GM12878 (cell line): ENCODE data around the gene MAP3K5. TPM values are rescaled to one million over a fixed set of nuclear protein-coding genes. Genes with fewer than 3 reads are reported as not detected.

ENCODE experiments used
- ATAC-seq: fragments of 200-7000 bp; cut with Tn5 transposase; 3 replicates; pipeline ENCODE4 v1.9.1; 2020; ENCODE audit warnings: mild to moderate bottlenecking, moderate library complexity
- BruUV-seq: library from RNA; stranded (reverse); fragments of 400-500 nt; replicated peaks from 2 replicates; lab custom pipeline; 2021; lab: Mats Ljungman, UMichigan
- CTCF ChIA-PET: fragments of 300-600 bp; sonication (Branson Sonifier 250); formaldehyde crosslinking; extraction: SDS; loops from one replicate; lab custom pipeline; 2021; ENCODE audit warnings: inconsistent platforms; lab: Yijun Ruan, JAX
- POLR2A ChIA-PET: fragments of 350-600 bp; formaldehyde crosslinking; extraction: SDS; loops from one replicate; lab custom pipeline; 2021; ENCODE audit warnings: inconsistent platforms; lab: Charles Lee
- RAD21 ChIA-PET: fragments of 300-600 bp; sonication (Branson Sonifier 250); formaldehyde crosslinking; loops from one replicate; lab custom pipeline; 2023; ENCODE audit warnings: antibody characterized with exemption; ENCODE audit not compliant: unreplicated experiment; lab: Charles Lee
- SMC1A ChIA-PET: fragments of 300-600 bp; sonication (Branson Sonifier 250); formaldehyde crosslinking; loops from one replicate; lab custom pipeline; 2023; ENCODE audit not compliant: unreplicated experiment, uncharacterized antibody; lab: Charles Lee
- DNase-seq: peaks from one replicate; pipeline ENCODE4 v3.0.0-alpha.2; 2011; ENCODE audit warnings: low read depth, low spot score
- FAIRE-seq: peaks from 3 replicates; lab custom pipeline; 2011; peaks lifted over from hg19 to GRCh38; lab: Jason Lieb, UNC
- H2AFZ ChIP-seq: 2 replicates; pipeline ENCODE4 v1.6.0; 2011; ENCODE audit warnings: low read depth, low read length, control low read depth; ENCODE audit not compliant: control insufficient read depth
- H3K27ac ChIP-seq: 2 replicates; pipeline ENCODE4 v1.5.1; 2011; ENCODE audit warnings: control low read depth; ENCODE audit not compliant: control insufficient read depth, insufficient read depth
- H3K27me3 ChIP-seq, 2 experiments: replicated peaks in 1 of 2; 2 replicates each; pipeline versions ENCODE4 v1.6.0 to v1.6.1; 2011; ENCODE audit warnings: low read length in 1 of 2; ENCODE audit not compliant: control insufficient read depth in 2 of 2, insufficient read depth in 2 of 2
- H3K36me3 ChIP-seq, 2 experiments: 2 replicates each; pipeline ENCODE4 v1.5.1; 2011; ENCODE audit warnings: low read length in 1 of 2; ENCODE audit not compliant: control insufficient read depth in 2 of 2, insufficient read depth in 2 of 2
- H3K4me1 ChIP-seq: 2 replicates; pipeline ENCODE4 v1.6.1; 2011; ENCODE audit warnings: mild to moderate bottlenecking, low read length, moderate library complexity, mixed read lengths; ENCODE audit not compliant: control insufficient read depth, insufficient read depth
- H3K4me2 ChIP-seq: 2 replicates; pipeline ENCODE4 v1.6.0; 2011; ENCODE audit warnings: control low read depth; ENCODE audit not compliant: control insufficient read depth, insufficient read depth
- H3K4me3 ChIP-seq: fragments of 200-600 bp; sonication (generic); 2 replicates; pipeline ENCODE4 v1.5.1; 2016
- H3K79me2 ChIP-seq: 2 replicates; pipeline ENCODE4 v1.6.0; 2011; ENCODE audit warnings: low read length; ENCODE audit not compliant: control insufficient read depth, insufficient read depth
- H3K9ac ChIP-seq: 2 replicates; pipeline ENCODE4 v1.8.0; 2011; ENCODE audit warnings: low read length, control low read depth, mixed read lengths; ENCODE audit not compliant: control insufficient read depth, insufficient read depth
- H3K9me3 ChIP-seq: replicated peaks from 3 replicates; pipeline ENCODE4 v1.5.1; 2011; ENCODE audit warnings: mild to moderate bottlenecking, low read length; ENCODE audit not compliant: control insufficient read depth, insufficient read depth
- H4K20me1 ChIP-seq: 2 replicates; pipeline ENCODE4 v1.6.0; 2011; ENCODE audit not compliant: control insufficient read depth, insufficient read depth
- CBX5 ChIP-seq: sonication (generic); IDR thresholded peaks from 2 replicates; pipeline ENCODE4 v1.6.1; 2016; ENCODE audit warnings: low read depth, moderate library complexity, mild to moderate bottlenecking, inconsistent platforms
- FOXK2 ChIP-seq: fragments of 450-650 bp; IDR thresholded peaks from 2 replicates; pipeline ENCODE4 v1.6.1; 2017; ENCODE audit warnings: mild to moderate bottlenecking, moderate library complexity
- FOXM1 ChIP-seq: IDR thresholded peaks from 2 replicates; pipeline ENCODE4 v1.6.1; 2012; ENCODE audit warnings: low read depth, mild to moderate bottlenecking, inconsistent platforms, low read length, moderate library complexity
- RBBP5 ChIP-seq: fragments of 200-600 bp; sonication (generic); conservative IDR thresholded peaks from 2 replicates; pipeline ENCODE4 v1.6.1; 2016
- SMC3 ChIP-seq: IDR thresholded peaks from 2 replicates; pipeline ENCODE4 v1.6.1; 2011; ENCODE audit warnings: low read length, improper control_type of control experiment, borderline replicate concordance
- SREBF1 ChIP-seq: IDR thresholded peaks from 2 replicates; pipeline ENCODE4 v1.6.1; 2012; ENCODE audit warnings: mild to moderate bottlenecking, low read length
- TARDBP ChIP-seq: IDR thresholded peaks from 2 replicates; pipeline ENCODE4 v1.6.1; 2016; ENCODE audit warnings: borderline replicate concordance
- WGBS: methylation state at CpG from one replicate; pipeline ENCODE4 v1.1.6; 2016; ENCODE audit warnings: low lambda C conversion rate; ENCODE audit not compliant: insufficient replicate concordance, insufficient coverage; ENCODE audit errors: missing lambda C conversion rate; 5-methylcytosine and 5-hydroxymethylcytosine counted together
- in situ Hi-C: fragments of 300-500 bp; cut with MboI; formaldehyde crosslinking; loops from 9 replicates; pipeline ENCODE4 v1.14.3; 2018; ENCODE audit warnings: mixed read lengths
- intact Hi-C: fragments of 100-400 bp; cut with micrococcal nuclease; formaldehyde crosslinking; loops from one replicate; pipeline ENCODE4 v1.14.2; 2022; ENCODE audit not compliant: unreplicated experiment
- polyA plus RNA-seq, 11 experiments: library from polyadenylated mRNA; depleted of rRNA in 4 of 11; unstranded in 6 of 11; stranded (reverse) in 5 of 11; fragments of >200 nt; fragmentation: Nextera tagmentation in 4 of 11; fragmentation: Illumina TruSeq in 1 of 11; extraction: Ambion mirVana in 4 of 11; extraction: Trizol in 1 of 11; gene quantifications; 1 replicate in 1 of 11; 2 replicates in 10 of 11; pipeline versions ENCODE4 v1.2.1 to v1.2.3, GENCODE V29; 2011 to 2016; ENCODE audit warnings: inconsistent platforms in 2 of 11, missing spikeins in 2 of 11, low read depth in 1 of 11
- total RNA-seq, 4 experiments: library from RNA; depleted of rRNA in 3 of 4; stranded (reverse); fragments of >200 nt in 3 of 4; fragmentation: Illumina TruSeq in 1 of 4; extraction: Trizol in 1 of 4; gene quantifications; 2 replicates each; pipeline versions ENCODE4 v1.2.1 to v1.2.3, GENCODE V29; 2013 to 2021
- TF ChIP-seq, protein P1 (sequence below): fragments of 450-650 bp; formaldehyde crosslinking; IDR thresholded peaks from 2 replicates; pipeline ENCODE4 v1.4.0; 2022; ENCODE audit warnings: mild to moderate bottlenecking, moderate library complexity
- TF ChIP-seq, protein P2 (sequence below): fragments of 450-650 bp; conservative IDR thresholded peaks from 2 replicates; pipeline ENCODE4 v1.6.1; 2017; ENCODE audit warnings: mild to moderate bottlenecking, moderate library complexity
- TF ChIP-seq, protein P3 (sequence below): fragments of 450-650 bp; IDR thresholded peaks from 2 replicates; pipeline ENCODE4 v1.6.1; 2017; ENCODE audit warnings: mild to moderate bottlenecking, moderate library complexity

The MAP3K5 gene
- total and polyA plus RNA-seq, 10 of the 15 experiments (the other 5 are each of a cell fraction or from before 2014, with no cell fraction given), result 5.4 to 34.3 (median 26.4) TPM

DNA sequence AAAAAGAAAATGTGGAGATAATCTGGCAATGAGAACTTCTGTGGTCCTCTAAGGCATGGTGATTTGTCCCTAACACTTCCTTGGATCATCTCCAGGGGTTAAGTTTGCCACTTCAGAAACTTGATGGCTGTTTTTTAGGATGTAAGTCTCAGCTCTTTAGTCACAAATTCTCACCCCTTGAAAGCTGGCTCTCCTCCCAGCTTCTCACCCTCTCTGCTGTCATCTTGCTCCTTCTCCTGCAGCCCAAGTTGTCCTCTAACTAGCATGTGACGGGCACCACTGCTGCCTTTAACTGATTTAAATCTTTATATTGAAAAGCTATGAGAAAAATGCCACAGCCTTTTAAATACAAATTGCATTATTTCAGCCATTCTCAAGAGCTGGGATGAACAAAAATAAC lies 107.8 kb downstream of the MAP3K5 start:
- Histone ChIP-seq H3K36me3 (peaks cover 2 to 19% of the 10 kb centered on the region in 2 experiments), H3K27me3 (no peaks in the 10 kb centered on the region), H3K4me1 (no peaks in the 10 kb centered on the region), H3K9ac (no peak overlapping the region), H2AFZ (no peak overlapping the region), H4K20me1 (no peaks in the 10 kb centered on the region), H3K79me2 (peaks cover 8% of the 10 kb centered on the region), H3K9me3 (no peaks in the 10 kb centered on the region; the same call in 2 of the 3 replicates), H3K4me3 (no peak overlapping the region), H3K27ac (no peak overlapping the region), H3K4me2 (no peak overlapping the region)
- POLR2A ChIA-PET, result interaction anchor here (1.0 kb wide), 1 partner anchor 47 kb away, joined by 3 read pairs; no protein-coding TSS in a partner anchor
- FAIRE-seq, result no peak
- in situ Hi-C loops (no loop called here), intact Hi-C loops (no loop called here)
- 96% methylated on average over 1 of the region's 1 CpG for WGBS
- ATAC-seq, result no peak
- RAD21 ChIA-PET, result interaction anchor here (1.4 to 1.7 kb wide), 2 partner anchors 40 to 108 kb away, joined by 4 to 5 read pairs; partner anchors contain the start of gene MAP3K5
- no TSS peak for BruUV-seq
- CTCF ChIA-PET, result interaction anchor here (1.5 to 9.8 kb wide), 2 partner anchors 40 to 108 kb away, joined by 8 to 48 read pairs; partner anchors contain the start of gene MAP3K5
- no peak for TF ChIP-seq RBBP5
- no peak for TF ChIP-seq SREBF1
- TF ChIP-seq, protein P1, sequence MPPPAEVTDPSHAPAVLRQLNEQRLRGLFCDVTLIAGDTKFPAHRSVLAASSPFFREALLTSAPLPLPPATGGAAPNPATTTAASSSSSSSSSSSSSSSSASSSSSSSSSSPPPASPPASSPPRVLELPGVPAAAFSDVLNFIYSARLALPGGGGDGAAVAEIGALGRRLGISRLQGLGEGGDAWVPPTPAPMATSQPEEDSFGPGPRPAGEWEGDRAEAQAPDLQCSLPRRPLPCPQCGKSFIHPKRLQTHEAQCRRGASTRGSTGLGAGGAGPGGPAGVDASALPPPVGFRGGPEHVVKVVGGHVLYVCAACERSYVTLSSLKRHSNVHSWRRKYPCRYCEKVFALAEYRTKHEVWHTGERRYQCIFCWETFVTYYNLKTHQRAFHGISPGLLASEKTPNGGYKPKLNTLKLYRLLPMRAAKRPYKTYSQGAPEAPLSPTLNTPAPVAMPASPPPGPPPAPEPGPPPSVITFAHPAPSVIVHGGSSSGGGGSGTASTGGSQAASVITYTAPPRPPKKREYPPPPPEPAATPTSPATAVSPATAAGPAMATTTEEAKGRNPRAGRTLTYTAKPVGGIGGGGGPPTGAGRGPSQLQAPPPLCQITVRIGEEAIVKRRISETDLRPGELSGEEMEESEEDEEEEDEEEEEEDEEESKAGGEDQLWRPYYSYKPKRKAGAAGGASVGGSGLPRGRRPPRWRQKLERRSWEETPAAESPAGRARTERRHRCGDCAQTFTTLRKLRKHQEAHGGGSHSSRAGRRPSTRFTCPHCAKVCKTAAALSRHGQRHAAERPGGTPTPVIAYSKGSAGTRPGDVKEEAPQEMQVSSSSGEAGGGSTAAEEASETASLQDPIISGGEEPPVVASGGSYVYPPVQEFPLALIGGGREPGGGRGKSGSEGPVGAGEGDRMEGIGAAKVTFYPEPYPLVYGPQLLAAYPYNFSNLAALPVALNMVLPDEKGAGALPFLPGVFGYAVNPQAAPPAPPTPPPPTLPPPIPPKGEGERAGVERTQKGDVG (CRISPR knock-in tag), result no peak
- TF ChIP-seq, protein P2, sequence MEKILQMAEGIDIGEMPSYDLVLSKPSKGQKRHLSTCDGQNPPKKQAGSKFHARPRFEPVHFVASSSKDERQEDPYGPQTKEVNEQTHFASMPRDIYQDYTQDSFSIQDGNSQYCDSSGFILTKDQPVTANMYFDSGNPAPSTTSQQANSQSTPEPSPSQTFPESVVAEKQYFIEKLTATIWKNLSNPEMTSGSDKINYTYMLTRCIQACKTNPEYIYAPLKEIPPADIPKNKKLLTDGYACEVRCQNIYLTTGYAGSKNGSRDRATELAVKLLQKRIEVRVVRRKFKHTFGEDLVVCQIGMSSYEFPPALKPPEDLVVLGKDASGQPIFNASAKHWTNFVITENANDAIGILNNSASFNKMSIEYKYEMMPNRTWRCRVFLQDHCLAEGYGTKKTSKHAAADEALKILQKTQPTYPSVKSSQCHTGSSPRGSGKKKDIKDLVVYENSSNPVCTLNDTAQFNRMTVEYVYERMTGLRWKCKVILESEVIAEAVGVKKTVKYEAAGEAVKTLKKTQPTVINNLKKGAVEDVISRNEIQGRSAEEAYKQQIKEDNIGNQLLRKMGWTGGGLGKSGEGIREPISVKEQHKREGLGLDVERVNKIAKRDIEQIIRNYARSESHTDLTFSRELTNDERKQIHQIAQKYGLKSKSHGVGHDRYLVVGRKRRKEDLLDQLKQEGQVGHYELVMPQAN, result no peak
- TF ChIP-seq FOXK2, result no peak
- TF ChIP-seq CBX5, result no peak
- no peak for TF ChIP-seq FOXM1
- TF ChIP-seq, protein P3, sequence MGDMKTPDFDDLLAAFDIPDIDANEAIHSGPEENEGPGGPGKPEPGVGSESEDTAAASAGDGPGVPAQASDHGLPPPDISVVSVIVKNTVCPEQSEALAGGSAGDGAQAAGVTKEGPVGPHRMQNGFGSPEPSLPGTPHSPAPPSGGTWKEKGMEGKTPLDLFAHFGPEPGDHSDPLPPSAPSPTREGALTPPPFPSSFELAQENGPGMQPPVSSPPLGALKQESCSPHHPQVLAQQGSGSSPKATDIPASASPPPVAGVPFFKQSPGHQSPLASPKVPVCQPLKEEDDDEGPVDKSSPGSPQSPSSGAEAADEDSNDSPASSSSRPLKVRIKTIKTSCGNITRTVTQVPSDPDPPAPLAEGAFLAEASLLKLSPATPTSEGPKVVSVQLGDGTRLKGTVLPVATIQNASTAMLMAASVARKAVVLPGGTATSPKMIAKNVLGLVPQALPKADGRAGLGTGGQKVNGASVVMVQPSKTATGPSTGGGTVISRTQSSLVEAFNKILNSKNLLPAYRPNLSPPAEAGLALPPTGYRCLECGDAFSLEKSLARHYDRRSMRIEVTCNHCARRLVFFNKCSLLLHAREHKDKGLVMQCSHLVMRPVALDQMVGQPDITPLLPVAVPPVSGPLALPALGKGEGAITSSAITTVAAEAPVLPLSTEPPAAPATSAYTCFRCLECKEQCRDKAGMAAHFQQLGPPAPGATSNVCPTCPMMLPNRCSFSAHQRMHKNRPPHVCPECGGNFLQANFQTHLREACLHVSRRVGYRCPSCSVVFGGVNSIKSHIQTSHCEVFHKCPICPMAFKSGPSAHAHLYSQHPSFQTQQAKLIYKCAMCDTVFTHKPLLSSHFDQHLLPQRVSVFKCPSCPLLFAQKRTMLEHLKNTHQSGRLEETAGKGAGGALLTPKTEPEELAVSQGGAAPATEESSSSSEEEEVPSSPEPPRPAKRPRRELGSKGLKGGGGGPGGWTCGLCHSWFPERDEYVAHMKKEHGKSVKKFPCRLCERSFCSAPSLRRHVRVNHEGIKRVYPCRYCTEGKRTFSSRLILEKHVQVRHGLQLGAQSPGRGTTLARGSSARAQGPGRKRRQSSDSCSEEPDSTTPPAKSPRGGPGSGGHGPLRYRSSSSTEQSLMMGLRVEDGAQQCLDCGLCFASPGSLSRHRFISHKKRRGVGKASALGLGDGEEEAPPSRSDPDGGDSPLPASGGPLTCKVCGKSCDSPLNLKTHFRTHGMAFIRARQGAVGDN, result no peak
- no peak for TF ChIP-seq TARDBP
- TF ChIP-seq SMC3, result no peak
- no peak for DNase-seq
- SMC1A ChIA-PET, result interaction anchor here (1.0 kb wide), 1 partner anchor 27 kb away, joined by 3 read pairs; no protein-coding TSS in a partner anchor
